ENCODE measurements around the gene FOXO3. TPM values are rescaled to one million over a fixed set of nuclear protein-coding genes. Genes with fewer than 3 reads are reported as not detected.

The FOXO3 gene
- total RNA-seq, 4 donors from 2014 or later: 146 to 200 (median 166) TPM

- 61 to 63% methylated on average over 17 of the region's 17 CpGs for WGBS, 2 donors
- Histone ChIP-seq H3K4me1 (peaks cover 0 to 23% (median 8%) of the 10 kb centered on the region in 4 donors), H3K4me3 (no peak overlapping the region), H3K27ac (peak overlapping the region in 2 of 4 donors; percentile 47 to 74), H3K27me3 (no peaks in the 10 kb centered on the region), H3K36me3 (peaks cover 0 to 14% (median 0%) of the 10 kb centered on the region in 3 donors), H3K9me3 (peaks cover 0 to 34% (median 5%) of the 10 kb centered on the region in 4 donors)
- TF ChIP-seq EP300 (IDR thresholded peaks at IDR 0.05) (no peak), POLR2A (IDR thresholded peaks at IDR 0.05) (no peak), CTCF (IDR thresholded peaks at IDR 0.05) (no peak)
- DNase-seq (ENCODE audit: low spot score in 2 of 2): no peak
Observed at GRCh38 chr6:108699290-108700041, 138.7 kb downstream of the FOXO3 start.

GRCh38 chr6:108702106-108702851, 141.6 kb downstream of the FOXO3 start:
- peaks cover 0 to 32% (median 7%) of the 10 kb centered on the region in 4 donors for H3K4me1 ChIP-seq
- peaks cover 0 to 34% (median 5%) of the 10 kb centered on the region in 4 donors for H3K9me3 ChIP-seq
- H3K36me3 ChIP-seq: peaks cover 0 to 14% (median 0%) of the 10 kb centered on the region in 3 donors
- no peak for TF ChIP-seq EP300 (IDR thresholded peaks at IDR 0.05)
- no peaks in the 10 kb centered on the region for H3K27me3 ChIP-seq
- H3K4me3 ChIP-seq: no peak overlapping the region
- DNase-seq (ENCODE audit: low spot score in 2 of 2): no peak
- WGBS, 2 donors: 91 to 93% methylated on average over 1 of the region's 1 CpG
- H3K27ac ChIP-seq: no peak overlapping the region

- Histone ChIP-seq H3K9me3 (peaks cover 0 to 22% (median 5%) of the 10 kb centered on the region in 4 donors), H3K4me1 (peaks cover 0 to 21% (median 4%) of the 10 kb centered on the region in 4 donors), H3K36me3 (peaks cover 0 to 5% (median 0%) of the 10 kb centered on the region in 3 donors), H3K27me3 (no peaks in the 10 kb centered on the region), H3K4me3 (no peak overlapping the region), H3K27ac (peak overlapping the region in 2 of 4 donors; percentile 46 to 48)
- 52 to 54% methylated on average over 8 of the region's 8 CpGs for WGBS, 2 donors
- TF ChIP-seq CTCF (IDR thresholded peaks at IDR 0.05) (no peak), EP300 (IDR thresholded peaks at IDR 0.05) (no peak), POLR2A (IDR thresholded peaks at IDR 0.05) (no peak)
- DNase-seq (ENCODE audit: low spot score in 2 of 2): no peak
Observed at GRCh38 chr6:108706649-108707048, 145.9 kb downstream of the FOXO3 start.

GRCh38 chr6:108707328-108707976, 146.7 kb downstream of the FOXO3 start:
- Histone ChIP-seq H3K9me3 (peaks cover 0 to 14% (median 2%) of the 10 kb centered on the region in 4 donors), H3K27me3 (no peaks in the 10 kb centered on the region), H3K4me3 (no peak overlapping the region), H3K4me1 (peaks cover 0 to 21% (median 4%) of the 10 kb centered on the region in 4 donors), H3K36me3 (no peaks in the 10 kb centered on the region), H3K27ac (peak overlapping the region in 2 of 4 donors; percentile 25 to 46)
- WGBS, 2 donors: 50 to 57% methylated on average over 8 of the region's 8 CpGs
- TF ChIP-seq EP300 (IDR thresholded peaks at IDR 0.05) (no peak), POLR2A (IDR thresholded peaks at IDR 0.05) (no peak), CTCF (IDR thresholded peaks at IDR 0.05) (no peak)
- DNase-seq (ENCODE audit: low spot score in 2 of 2): peak in 1 of 2 donors; percentile 33

- peaks cover 0 to 35% (median 8%) of the 10 kb centered on the region in 4 donors for H3K4me1 ChIP-seq
- no peak for TF ChIP-seq CTCF (IDR thresholded peaks at IDR 0.05)
- TF ChIP-seq POLR2A (IDR thresholded peaks at IDR 0.05): no peak
- TF ChIP-seq EP300 (IDR thresholded peaks at IDR 0.05): no peak
- H3K4me3 ChIP-seq: no peak overlapping the region
- DNase-seq (ENCODE audit: low spot score in 2 of 2): no peak
- H3K27me3 ChIP-seq: no peaks in the 10 kb centered on the region
- H3K36me3 ChIP-seq: no peaks in the 10 kb centered on the region
- no peak overlapping the region for H3K27ac ChIP-seq
- WGBS, 2 donors: 74 to 89% methylated on average over 4 of the region's 4 CpGs
- no peaks in the 10 kb centered on the region for H3K9me3 ChIP-seq
Observed at GRCh38 chr6:108710030-108710429, 149.3 kb downstream of the FOXO3 start.
